ENCODE data around the gene IQGAP2.

IQGAP2 gene

GRCh38 chr5:76690704-76691466 is 287.8 kb downstream of the IQGAP2 start:
- DNase-seq (ENCODE audit: low spot score): no peak

GRCh38 chr5:76691467-76692273 is 288.6 kb downstream of the IQGAP2 start:
- peak; percentile 95 for DNase-seq (ENCODE audit: low spot score)

- DNase-seq (ENCODE audit: low spot score): no peak
These were observed 289.1 kb downstream of the IQGAP2 start for GRCh38 chr5:76692274-76692540.

- no peak for DNase-seq (ENCODE audit: low spot score)
These were observed 289.6 kb downstream of the IQGAP2 start for GRCh38 chr5:76692651-76693050.

GRCh38 chr5:76693141-76693540 is 290.1 kb downstream of the IQGAP2 start:
- no peak for DNase-seq (ENCODE audit: low spot score)

GRCh38 chr5:76694317-76694716 is 291.2 kb downstream of the IQGAP2 start:
- DNase-seq (ENCODE audit: low spot score): no peak

- no peak for DNase-seq (ENCODE audit: low spot score)
These were observed 292.3 kb downstream of the IQGAP2 start for GRCh38 chr5:76695346-76695745.

GRCh38 chr5:76696251-76696650 is 293.2 kb downstream of the IQGAP2 start:
- DNase-seq (ENCODE audit: low spot score): no peak

GRCh38 chr5:76697670-76698069 is 294.6 kb downstream of the IQGAP2 start:
- no peak for DNase-seq (ENCODE audit: low spot score)

GRCh38 chr5:76700571-76700970 is 297.5 kb downstream of the IQGAP2 start:
- no peak for DNase-seq (ENCODE audit: low spot score)

GRCh38 chr5:76701298-76701697 is 298.2 kb downstream of the IQGAP2 start:
- DNase-seq (ENCODE audit: low spot score): no peak

- DNase-seq (ENCODE audit: low spot score): no peak
These were observed 300.6 kb downstream of the IQGAP2 start for GRCh38 chr5:76703707-76704106.

GRCh38 chr5:76704131-76704663 is 301.1 kb downstream of the IQGAP2 start:
- no peak for DNase-seq (ENCODE audit: low spot score)

GRCh38 chr5:76705574-76705973 is 302.5 kb downstream of the IQGAP2 start:
- no peak for DNase-seq (ENCODE audit: low spot score)

GRCh38 chr5:76709762-76710161 is 306.7 kb downstream of the IQGAP2 start:
- no peak for DNase-seq (ENCODE audit: low spot score)

- no peak for DNase-seq (ENCODE audit: low spot score)
These were observed 307.9 kb downstream of the IQGAP2 start for GRCh38 chr5:76710991-76711390.

GRCh38 chr5:76714751-76715485 is 311.8 kb downstream of the IQGAP2 start:
- no peak for DNase-seq (ENCODE audit: low spot score)

GRCh38 chr5:76715486-76715735 is 312.3 kb downstream of the IQGAP2 start:
- DNase-seq (ENCODE audit: low spot score): no peak

GRCh38 chr5:76715736-76716455 is 312.8 kb downstream of the IQGAP2 start, which contains the start of gene F2R:
TSS of gene F2R (plus strand) at chr5:76716126. CDS start at chr5:76716308, 182 bp downstream.
- peak; percentile 77 for DNase-seq (ENCODE audit: low spot score)

GRCh38 chr5:76716456-76717157 is 313.5 kb downstream of the IQGAP2 start:
- DNase-seq (ENCODE audit: low spot score): no peak

All from kidney capillary endothelial cell (primary cell).